Medulla oblongata (tissue), 1 donor: Measurements from ENCODE around the gene GRK4.
"Not testable (repeated sequence)": the region's sequence is repeated elsewhere in the genome, so short reads cannot be mapped to it uniquely, and the experiment has no call there.

Source experiments
- DNase-seq: peaks from one replicate; pipeline ENCODE4 v3.0.0-alpha.2; 2015; ENCODE audit errors: extremely low spot score

The GRK4 gene

GRCh38 chr4:2930758-2931511 lies 32.4 kb upstream of the GRK4 start:
- peak; percentile 35 for DNase-seq

DNA sequence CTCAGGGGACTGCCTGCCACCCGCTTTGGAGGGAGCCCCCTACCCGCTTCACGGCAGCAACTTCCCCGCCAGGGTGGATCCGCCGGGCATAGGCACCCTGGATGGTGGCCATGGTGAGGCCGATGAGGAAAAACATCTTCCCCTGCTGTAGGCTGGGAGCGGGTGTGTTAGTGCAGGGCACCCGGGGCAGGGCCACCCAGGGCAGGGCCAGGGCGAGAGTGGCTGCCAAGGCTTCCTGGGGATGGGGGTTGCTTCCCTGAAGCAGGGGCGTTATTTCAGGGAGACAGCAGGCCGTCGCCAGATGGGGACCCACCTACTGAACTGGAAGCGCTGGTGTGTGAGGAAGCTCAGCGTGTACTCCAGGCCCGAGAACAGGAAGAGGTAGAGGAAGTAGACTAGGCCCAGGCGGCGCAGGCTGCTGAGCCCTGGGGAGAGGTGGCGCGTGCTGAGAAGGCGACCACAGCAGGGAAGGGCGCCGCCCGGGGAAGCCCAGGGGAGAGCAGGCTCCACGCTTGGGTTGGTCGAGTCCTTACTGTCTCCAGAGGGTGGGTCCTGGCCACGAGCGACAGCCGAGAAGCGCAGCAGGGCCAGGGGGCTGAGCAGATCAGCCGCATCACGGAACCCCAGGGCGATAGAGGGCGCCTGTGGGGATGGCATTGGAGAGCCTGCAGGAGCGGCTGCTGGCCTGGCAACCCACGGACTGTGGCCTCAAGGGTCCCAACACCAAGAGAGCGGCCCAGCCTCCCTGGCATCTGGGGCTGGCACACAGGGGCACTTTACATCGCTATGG lies 31.7 kb upstream of the GRK4 start:
- peak; percentile 32 for DNase-seq

- no peak for DNase-seq
Measured at GRCh38 chr4:2932321-2932950, 30.9 kb upstream of the GRK4 start.

- no peak for DNase-seq
Measured at GRCh38 chr4:2932951-2933565, 30.3 kb upstream of the GRK4 start.

- no peak for DNase-seq
Measured at GRCh38 chr4:2933566-2934076, 29.8 kb upstream of the GRK4 start.

GRCh38 chr4:2934077-2934812 lies 29.1 kb upstream of the GRK4 start:
- DNase-seq: no peak

DNA sequence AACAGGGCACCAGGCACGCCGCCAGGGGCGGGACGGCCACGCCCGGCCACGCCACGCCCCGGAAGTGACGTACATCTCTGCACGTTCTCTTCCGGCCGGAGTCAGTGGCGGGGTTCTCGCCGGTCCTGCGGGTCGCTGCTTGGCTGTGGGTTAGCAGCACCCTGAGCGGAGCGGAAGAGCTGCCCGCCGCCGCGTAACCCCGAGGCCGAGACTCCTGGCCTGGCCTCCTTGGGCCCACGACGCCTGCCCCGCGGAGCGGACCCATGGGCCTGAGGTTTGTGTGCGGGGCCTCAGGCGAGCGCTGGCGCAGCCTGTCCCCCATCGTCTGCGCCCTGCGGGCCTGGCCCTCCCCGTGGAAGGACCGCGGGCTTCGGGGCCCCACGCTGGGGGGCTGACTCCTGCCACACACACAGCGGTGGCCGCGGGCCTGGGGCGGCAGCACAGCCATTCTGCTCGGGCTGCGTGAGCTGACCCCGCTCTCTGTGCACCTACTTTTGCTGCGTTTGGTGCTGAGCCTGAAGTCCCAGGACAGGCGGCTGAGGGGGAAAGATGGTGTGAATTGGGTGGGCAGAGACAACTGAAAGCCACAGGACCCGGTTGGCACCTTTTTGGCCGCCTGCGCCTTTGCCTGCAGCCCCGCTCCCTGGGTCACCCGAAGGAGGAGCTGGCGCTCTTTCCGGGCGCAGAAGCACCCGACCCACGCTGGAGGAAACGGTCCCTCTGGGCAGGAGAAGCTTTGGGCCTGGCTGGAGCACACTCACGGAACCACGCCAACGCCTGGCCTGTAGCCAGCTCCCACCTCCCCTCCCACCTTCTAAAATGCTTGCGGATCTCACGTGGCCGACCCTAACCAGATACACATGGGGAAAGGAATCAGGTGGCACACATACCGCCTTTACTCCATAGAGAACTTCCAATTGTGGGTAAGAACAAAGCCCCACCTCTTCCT lies 28.3 kb upstream of the GRK4 start:
- peak; percentile 91 for DNase-seq

DNA sequence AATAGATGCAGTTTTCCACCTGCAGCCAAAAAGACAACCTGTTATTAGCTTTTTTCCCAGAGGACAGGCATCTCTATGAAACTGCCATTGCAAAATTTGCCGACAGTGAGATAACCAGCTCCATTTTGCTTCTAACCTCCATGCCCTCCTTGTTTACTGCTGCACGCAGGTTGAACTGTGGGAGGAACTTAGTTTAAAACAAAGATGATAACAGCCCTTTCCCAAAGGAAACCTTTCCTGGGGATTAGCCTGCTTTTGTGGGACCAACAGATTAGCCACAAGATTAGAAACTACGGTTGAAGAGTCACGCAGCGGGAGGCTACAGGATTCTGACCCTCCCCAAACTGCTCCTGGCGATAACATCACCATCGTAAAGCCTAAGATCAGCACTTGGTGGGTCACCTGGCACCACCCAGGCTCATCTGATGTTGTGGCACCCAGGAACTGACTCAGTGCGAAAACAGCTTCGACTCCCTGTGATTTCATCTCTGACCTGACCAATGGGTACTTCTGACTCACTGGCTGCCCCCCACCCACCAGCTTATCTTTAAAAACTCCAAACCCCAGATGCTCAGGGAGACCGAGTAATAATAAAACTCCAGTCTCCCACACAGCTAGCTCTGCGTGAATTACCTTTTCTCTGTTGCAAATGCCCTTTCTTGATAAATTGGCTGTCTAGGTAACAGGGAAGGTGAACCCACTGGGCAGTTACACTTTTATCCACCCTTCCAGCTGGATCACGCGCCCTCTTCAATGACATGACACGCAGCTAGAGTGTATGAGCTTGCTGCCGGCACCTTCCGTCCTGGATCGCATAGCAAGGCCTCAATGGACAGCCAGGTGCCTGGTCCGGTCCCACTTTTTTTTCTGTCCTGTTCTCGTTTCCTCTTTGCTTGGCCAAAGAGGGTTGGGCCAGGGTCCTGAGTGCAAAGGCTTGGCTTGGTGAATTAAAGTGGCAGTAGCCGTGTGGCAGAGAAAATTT lies 27.3 kb upstream of the GRK4 start:
- DNase-seq: no peak

DNA sequence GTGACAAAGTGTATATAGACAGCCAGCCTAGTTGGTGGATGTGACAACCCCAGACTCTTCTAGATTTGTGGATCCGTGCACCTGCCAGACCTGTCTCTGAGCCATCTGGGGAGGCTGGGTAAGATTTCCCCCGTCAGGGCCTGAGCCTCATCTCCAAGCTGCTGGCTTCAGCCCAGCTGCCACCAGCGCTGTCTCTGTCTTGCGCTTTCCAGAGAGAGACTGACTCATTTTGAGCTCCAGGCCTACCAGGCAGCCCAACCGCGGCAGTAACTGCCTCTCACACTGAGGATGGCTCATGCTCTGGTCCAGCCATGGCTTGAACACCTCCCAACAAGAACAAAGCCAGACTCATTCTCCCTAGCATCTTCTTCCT lies 26.6 kb upstream of the GRK4 start:
- no peak for DNase-seq

GRCh38 chr4:2937146-2937857 lies 26.1 kb upstream of the GRK4 start:
- no peak for DNase-seq

- DNase-seq: no peak
Measured at GRCh38 chr4:2937986-2938385, 25.4 kb upstream of the GRK4 start.

DNA sequence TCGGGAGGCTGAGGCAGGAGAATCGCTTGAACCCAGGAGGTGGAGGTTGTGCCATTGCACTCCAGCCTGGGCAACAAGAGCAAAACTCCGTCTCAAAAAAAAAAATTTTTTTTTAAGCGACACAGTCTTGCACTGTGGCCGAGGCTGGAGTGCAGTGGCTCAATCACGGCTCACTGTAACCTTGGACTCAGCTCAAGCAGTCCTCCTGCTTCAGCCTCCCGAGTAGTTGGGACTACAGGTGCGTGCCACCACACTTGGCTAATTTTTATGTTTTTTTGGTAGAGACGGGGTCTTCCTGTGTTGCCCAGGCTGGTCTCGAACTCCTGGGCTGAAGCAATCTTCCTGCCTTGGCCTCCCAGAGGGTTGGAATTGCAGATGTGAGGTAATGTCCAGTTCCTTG lies 25.0 kb upstream of the GRK4 start:
- DNase-seq: not testable (repeated sequence)

DNA sequence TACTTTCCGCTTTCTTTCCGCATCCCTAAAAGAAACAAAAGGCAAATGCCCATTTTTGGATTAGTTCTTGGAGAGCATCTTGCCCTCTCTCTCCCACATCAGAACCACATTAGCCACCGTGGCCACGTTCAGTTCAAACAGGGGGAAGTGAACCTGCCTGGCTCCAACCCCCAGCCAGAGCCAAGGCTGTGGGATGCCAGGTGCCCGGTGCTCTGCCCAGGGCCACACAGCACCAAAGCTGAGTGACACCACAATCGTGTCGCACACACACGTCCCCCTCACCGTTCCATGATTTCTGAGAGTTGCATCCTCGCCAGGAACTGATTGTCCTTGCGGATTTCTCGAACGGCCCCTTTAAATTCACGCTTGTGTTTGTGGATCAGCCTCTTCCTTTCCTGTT lies 24.5 kb upstream of the GRK4 start:
- DNase-seq: no peak

GRCh38 chr4:2939383-2940243 lies 23.8 kb upstream of the GRK4 start:
- DNase-seq: no peak

- DNase-seq: no peak
Measured at GRCh38 chr4:2940267-2941137, 22.9 kb upstream of the GRK4 start.
